ENCODE measurements around the gene RIN1. TPM values are rescaled to one million over a fixed set of nuclear protein-coding genes. Genes with fewer than 3 reads are reported as not detected.
A peak's percentile ranks its signal among the peaks of the same experiment; 100 is the strongest.

Gene RIN1
- total and polyA plus RNA-seq, 9 of the 15 experiments (the other 6 are each of a cell fraction or from before 2014, with no cell fraction given), result 0.01 to 1.2 (median 0.45) TPM; not detected in 1

DNA sequence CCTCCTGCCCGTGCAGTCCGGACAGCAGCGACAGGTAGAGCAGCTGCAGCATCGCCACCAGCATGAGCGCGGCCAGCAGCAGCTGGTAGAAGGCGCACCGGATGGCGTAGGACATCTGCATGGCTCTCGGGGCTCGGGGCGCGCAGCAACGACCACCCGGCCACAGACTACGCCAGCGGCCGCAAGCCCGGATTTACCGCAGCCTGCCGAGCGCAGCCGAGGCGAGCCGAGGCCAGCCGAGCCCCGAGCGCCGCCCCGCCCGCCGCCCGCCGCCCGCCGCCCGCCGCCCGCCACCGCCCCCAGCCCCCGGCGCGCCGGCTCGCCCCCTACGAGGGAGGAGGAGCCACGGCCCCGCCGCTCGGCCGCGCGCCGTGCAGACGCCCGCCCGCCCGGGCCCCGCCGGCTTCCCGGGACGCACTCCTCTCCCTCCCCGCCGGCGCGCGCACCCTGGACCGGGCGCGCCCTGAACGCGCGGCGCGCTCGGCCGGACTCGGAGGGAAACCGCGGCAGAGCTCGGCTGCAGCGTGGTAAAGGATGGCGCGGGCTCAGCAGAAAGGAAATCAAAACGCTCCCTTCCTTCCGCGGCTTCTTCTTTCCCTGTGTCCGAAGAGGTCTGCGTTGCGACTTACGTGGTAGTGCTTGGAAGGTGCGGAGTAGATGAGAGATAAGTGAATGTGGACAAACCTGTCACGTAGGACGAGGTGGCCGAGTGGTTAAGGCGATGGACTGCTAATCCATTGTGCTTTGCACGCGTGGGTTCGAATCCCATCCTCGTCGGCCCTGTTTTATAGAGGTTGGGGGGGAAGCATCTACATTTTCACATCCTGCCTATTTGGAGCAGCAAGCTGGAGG lies 11.4 kb upstream of the RIN1 start, which contains the start of gene B4GAT1 (continued):
- TF ChIP-seq, protein P1, sequence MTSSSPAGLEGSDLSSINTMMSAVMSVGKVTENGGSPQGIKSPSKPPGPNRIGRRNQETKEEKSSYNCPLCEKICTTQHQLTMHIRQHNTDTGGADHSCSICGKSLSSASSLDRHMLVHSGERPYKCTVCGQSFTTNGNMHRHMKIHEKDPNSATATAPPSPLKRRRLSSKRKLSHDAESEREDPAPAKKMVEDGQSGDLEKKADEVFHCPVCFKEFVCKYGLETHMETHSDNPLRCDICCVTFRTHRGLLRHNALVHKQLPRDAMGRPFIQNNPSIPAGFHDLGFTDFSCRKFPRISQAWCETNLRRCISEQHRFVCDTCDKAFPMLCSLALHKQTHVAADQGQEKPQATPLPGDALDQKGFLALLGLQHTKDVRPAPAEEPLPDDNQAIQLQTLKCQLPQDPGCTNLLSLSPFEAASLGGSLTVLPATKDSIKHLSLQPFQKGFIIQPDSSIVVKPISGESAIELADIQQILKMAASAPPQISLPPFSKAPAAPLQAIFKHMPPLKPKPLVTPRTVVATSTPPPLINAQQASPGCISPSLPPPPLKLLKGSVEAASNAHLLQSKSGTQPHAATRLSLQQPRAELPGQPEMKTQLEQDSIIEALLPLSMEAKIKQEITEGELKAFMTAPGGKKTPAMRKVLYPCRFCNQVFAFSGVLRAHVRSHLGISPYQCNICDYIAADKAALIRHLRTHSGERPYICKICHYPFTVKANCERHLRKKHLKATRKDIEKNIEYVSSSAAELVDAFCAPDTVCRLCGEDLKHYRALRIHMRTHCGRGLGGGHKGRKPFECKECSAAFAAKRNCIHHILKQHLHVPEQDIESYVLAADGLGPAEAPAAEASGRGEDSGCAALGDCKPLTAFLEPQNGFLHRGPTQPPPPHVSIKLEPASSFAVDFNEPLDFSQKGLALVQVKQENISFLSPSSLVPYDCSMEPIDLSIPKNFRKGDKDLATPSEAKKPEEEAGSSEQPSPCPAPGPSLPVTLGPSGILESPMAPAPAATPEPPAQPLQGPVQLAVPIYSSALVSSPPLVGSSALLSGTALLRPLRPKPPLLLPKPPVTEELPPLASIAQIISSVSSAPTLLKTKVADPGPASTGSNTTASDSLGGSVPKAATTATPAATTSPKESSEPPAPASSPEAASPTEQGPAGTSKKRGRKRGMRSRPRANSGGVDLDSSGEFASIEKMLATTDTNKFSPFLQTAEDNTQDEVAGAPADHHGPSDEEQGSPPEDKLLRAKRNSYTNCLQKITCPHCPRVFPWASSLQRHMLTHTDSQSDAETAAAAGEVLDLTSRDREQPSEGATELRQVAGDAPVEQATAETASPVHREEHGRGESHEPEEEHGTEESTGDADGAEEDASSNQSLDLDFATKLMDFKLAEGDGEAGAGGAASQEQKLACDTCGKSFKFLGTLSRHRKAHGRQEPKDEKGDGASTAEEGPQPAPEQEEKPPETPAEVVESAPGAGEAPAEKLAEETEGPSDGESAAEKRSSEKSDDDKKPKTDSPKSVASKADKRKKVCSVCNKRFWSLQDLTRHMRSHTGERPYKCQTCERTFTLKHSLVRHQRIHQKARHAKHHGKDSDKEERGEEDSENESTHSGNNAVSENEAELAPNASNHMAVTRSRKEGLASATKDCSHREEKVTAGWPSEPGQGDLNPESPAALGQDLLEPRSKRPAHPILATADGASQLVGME (CRISPR knock-in tag; IDR thresholded peaks at IDR 0.05), result peak; percentile 88
- TF ChIP-seq NCOA2 (IDR thresholded peaks at IDR 0.05; ENCODE audit: partially characterized antibody in 2 of 2) (no peak), ZNF133 (CRISPR knock-in tag; IDR thresholded peaks at IDR 0.05) (no peak), KAT7 (CRISPR knock-in tag; IDR thresholded peaks at IDR 0.05; ENCODE audit: borderline replicate concordance) (peak; percentile 17; the same call in 1 of the 2 replicates), TEAD4 (IDR thresholded peaks at IDR 0.05; ENCODE audit: low read length) (peak; percentile 80), TEAD4 (CRISPR knock-in tag; IDR thresholded peaks at IDR 0.05; ENCODE audit: borderline replicate concordance) (no peak), NR2C2 (CRISPR knock-in tag; IDR thresholded peaks at IDR 0.05) (peak; percentile 79), NR2C2 (tag; IDR thresholded peaks at IDR 0.05) (no peak), YY1 (IDR thresholded peaks at IDR 0.05; ENCODE audit: borderline replicate concordance in 1 of 3, control insufficient read depth in 1 of 3, extremely low read depth in 1 of 3, insufficient read depth in 3 of 3, insufficient read length in 1 of 3, insufficient replicate concordance in 2 of 3, low read depth in 1 of 3, low read length in 2 of 3) (peak in 1 of 3 experiments; percentile 16), ZNF143 (CRISPR knock-in tag; IDR thresholded peaks at IDR 0.05) (no peak)
- TF ChIP-seq, protein P2, sequence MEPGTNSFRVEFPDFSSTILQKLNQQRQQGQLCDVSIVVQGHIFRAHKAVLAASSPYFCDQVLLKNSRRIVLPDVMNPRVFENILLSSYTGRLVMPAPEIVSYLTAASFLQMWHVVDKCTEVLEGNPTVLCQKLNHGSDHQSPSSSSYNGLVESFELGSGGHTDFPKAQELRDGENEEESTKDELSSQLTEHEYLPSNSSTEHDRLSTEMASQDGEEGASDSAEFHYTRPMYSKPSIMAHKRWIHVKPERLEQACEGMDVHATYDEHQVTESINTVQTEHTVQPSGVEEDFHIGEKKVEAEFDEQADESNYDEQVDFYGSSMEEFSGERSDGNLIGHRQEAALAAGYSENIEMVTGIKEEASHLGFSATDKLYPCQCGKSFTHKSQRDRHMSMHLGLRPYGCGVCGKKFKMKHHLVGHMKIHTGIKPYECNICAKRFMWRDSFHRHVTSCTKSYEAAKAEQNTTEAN (CRISPR knock-in tag; IDR thresholded peaks at IDR 0.05), result no peak
- TF ChIP-seq, protein P3, sequence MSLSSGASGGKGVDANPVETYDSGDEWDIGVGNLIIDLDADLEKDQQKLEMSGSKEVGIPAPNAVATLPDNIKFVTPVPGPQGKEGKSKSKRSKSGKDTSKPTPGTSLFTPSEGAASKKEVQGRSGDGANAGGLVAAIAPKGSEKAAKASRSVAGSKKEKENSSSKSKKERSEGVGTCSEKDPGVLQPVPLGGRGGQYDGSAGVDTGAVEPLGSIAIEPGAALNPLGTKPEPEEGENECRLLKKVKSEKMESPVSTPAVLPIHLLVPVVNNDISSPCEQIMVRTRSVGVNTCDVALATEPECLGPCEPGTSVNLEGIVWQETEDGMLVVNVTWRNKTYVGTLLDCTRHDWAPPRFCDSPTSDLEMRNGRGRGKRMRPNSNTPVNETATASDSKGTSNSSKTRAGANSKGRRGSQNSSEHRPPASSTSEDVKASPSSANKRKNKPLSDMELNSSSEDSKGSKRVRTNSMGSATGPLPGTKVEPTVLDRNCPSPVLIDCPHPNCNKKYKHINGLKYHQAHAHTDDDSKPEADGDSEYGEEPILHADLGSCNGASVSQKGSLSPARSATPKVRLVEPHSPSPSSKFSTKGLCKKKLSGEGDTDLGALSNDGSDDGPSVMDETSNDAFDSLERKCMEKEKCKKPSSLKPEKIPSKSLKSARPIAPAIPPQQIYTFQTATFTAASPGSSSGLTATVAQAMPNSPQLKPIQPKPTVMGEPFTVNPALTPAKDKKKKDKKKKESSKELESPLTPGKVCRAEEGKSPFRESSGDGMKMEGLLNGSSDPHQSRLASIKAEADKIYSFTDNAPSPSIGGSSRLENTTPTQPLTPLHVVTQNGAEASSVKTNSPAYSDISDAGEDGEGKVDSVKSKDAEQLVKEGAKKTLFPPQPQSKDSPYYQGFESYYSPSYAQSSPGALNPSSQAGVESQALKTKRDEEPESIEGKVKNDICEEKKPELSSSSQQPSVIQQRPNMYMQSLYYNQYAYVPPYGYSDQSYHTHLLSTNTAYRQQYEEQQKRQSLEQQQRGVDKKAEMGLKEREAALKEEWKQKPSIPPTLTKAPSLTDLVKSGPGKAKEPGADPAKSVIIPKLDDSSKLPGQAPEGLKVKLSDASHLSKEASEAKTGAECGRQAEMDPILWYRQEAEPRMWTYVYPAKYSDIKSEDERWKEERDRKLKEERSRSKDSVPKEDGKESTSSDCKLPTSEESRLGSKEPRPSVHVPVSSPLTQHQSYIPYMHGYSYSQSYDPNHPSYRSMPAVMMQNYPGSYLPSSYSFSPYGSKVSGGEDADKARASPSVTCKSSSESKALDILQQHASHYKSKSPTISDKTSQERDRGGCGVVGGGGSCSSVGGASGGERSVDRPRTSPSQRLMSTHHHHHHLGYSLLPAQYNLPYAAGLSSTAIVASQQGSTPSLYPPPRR (CRISPR knock-in tag; IDR thresholded peaks at IDR 0.05; ENCODE audit: borderline replicate concordance), result 0 out of 2 replicates have a peak, but pooled peaks have one; percentile 78

Measured in K562 (cell line).